Common myeloid progenitor, CD34-positive (primary cell): Measurements from ENCODE around the gene GANAB.

Experiments
- CTCF ChIA-PET: fragments of 350-600 bp; sonication (Branson Sonifier 250); formaldehyde crosslinking; loops from one replicate; lab custom pipeline; 2021; ENCODE audit warnings: antibody characterized with exemption; lab: Charles Lee
- POLR2A ChIA-PET: fragments of 350-600 bp; sonication (Branson Sonifier 250); formaldehyde crosslinking; loops from one replicate; lab custom pipeline; 2021; ENCODE audit warnings: antibody characterized with exemption; lab: Charles Lee
- DNase-seq, 3 donors: peaks; one replicate each; pipeline versions ENCODE4 v3.0.0 to v3.0.0-alpha.2; 2013
- H3K27ac ChIP-seq, 2 experiments: 1 replicate in 1 of 2; 2 replicates in 1 of 2; pipeline ENCODE4 v1.7.0; 2013; ENCODE audit warnings: inconsistent platforms in 2 of 2, low read length in 2 of 2, mild to moderate bottlenecking in 2 of 2, low read depth in 1 of 2, moderate library complexity in 1 of 2; ENCODE audit not compliant: severe bottlenecking in 2 of 2, insufficient read depth in 1 of 2, poor library complexity in 1 of 2
- H3K27me3 ChIP-seq, 5 experiments: replicated peaks in 2 of 5; 1 replicate in 3 of 5; 2 replicates in 2 of 5; pipeline versions ENCODE4 v1.6.1 to v1.7.0; 2013; ENCODE audit warnings: low read length in 4 of 5, mild to moderate bottlenecking in 2 of 5, moderate library complexity in 2 of 5, inconsistent platforms in 1 of 5; ENCODE audit not compliant: insufficient read depth in 5 of 5, control insufficient read depth in 4 of 5
- H3K36me3 ChIP-seq, 4 experiments: 1 replicate in 2 of 4; 2 replicates in 2 of 4; pipeline versions ENCODE4 v1.6.1 to v1.7.0; 2013; ENCODE audit warnings: low read length in 3 of 4, control low read depth in 1 of 4, mild to moderate bottlenecking in 1 of 4; ENCODE audit not compliant: control insufficient read depth in 4 of 4, insufficient read depth in 4 of 4
- H3K4me1 ChIP-seq, 4 experiments: 1 replicate in 3 of 4; 2 replicates in 1 of 4; pipeline versions ENCODE4 v1.6.1 to v1.7.1; 2013; ENCODE audit warnings: low read length in 3 of 4, mild to moderate bottlenecking in 3 of 4, control low read depth in 1 of 4, inconsistent platforms in 1 of 4, moderate library complexity in 1 of 4; ENCODE audit not compliant: control insufficient read depth in 4 of 4, insufficient read depth in 4 of 4; ENCODE audit errors: control extremely low read depth in 1 of 4
- H3K4me3 ChIP-seq, 7 experiments: 1 replicate in 4 of 7; 2 replicates in 3 of 7; pipeline versions ENCODE4 v1.5.1 to v1.7.0; 2013; ENCODE audit warnings: mild to moderate bottlenecking in 7 of 7, low read length in 6 of 7, moderate library complexity in 6 of 7, inconsistent platforms in 2 of 7, low read depth in 2 of 7, control low read depth in 1 of 7; ENCODE audit not compliant: insufficient read depth in 4 of 7, control insufficient read depth in 1 of 7; ENCODE audit errors: extremely low read depth in 1 of 7
- H3K9me3 ChIP-seq, 5 experiments: 1 replicate in 4 of 5; 2 replicates in 1 of 5; pipeline versions ENCODE4 v1.6.1 to v1.7.1; 2013; ENCODE audit warnings: low read length in 4 of 5, mild to moderate bottlenecking in 2 of 5, inconsistent platforms in 1 of 5, low read depth in 1 of 5, moderate library complexity in 1 of 5; ENCODE audit not compliant: control insufficient read depth in 4 of 5, insufficient read depth in 2 of 5; ENCODE audit errors: control extremely low read depth in 1 of 5
- WGBS: methylation state at CpG from one replicate; pipeline ENCODE4 v1.1.5; 2013; ENCODE audit not compliant: insufficient coverage; 5-methylcytosine and 5-hydroxymethylcytosine counted together

GANAB gene

DNA sequence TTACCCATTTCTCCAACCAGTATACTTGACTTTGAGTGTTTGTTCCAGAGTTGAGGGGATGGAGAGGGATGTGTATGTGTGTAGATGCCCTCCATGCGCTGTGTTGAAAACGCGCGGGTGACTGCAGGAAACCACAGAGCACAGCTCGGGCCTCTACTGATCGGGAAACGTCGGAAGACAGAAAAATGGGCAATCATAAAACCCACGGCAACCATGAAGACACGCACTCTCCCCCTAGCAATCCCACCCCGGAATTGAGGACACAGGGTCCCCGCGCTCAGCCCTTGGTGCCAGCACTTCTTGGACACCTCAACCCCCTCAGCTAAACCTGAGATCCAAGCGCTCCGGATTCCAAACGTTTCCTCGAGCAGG lies 24.8 kb upstream of the GANAB start:
- WGBS, result 0% methylated on average over 14 of the region's 17 CpGs
- ChIA-PET POLR2A (interaction anchor here (0.9 to 2.6 kb wide), 8 partner anchors 10 to 185 kb away, joined by 3 to 20 read pairs (median 6); partner anchors contain the start of genes GANAB, INTS5, TTC9C and TUT1), CTCF (interaction anchor here (0.8 to 9.4 kb wide), 9 partner anchors 10 to 79 kb away, joined by 3 to 33 read pairs (median 4); partner anchors contain the start of genes GANAB and TUT1)
- peak overlapping the region; percentile 82 to 100 (median 94) for H3K4me3 ChIP-seq
- peaks cover under 1 to 55% (median 37%) of the 10 kb centered on the region in 4 experiments for H3K4me1 ChIP-seq
- peak in 2 of 3 donors; percentile 72 to 79 for DNase-seq
- H3K27me3 ChIP-seq, result no peaks in the 10 kb centered on the region
- no peaks in the 10 kb centered on the region for H3K9me3 ChIP-seq
- peak overlapping the region; percentile 84 to 89 for H3K27ac ChIP-seq
- peaks cover 2 to 38% (median 17%) of the 10 kb centered on the region in 4 experiments for H3K36me3 ChIP-seq

GRCh38 chr11:62669420-62670161 lies 23.2 kb upstream of the GANAB start:
- ChIA-PET CTCF (interaction anchor here (0.8 to 9.4 kb wide), 5 partner anchors 11 to 57 kb away, joined by 3 to 33 read pairs (median 9); partner anchors contain the start of genes EML3, GANAB, ROM1 and UBXN1), POLR2A (interaction anchor here (2.3 to 2.5 kb wide), 2 partner anchors 17 to 23 kb away, joined by 7 to 16 read pairs; partner anchors contain the start of genes GANAB and INTS5)
- WGBS, result 100% methylated on average over 3 of the region's 4 CpGs
- Histone ChIP-seq H3K9me3 (no peaks in the 10 kb centered on the region), H3K27me3 (no peaks in the 10 kb centered on the region), H3K4me3 (peak overlapping the region in 1 of 7 experiments; percentile 34), H3K27ac (peak overlapping the region in 1 of 2 experiments; percentile 59), H3K4me1 (peaks cover 4 to 63% (median 45%) of the 10 kb centered on the region in 4 experiments), H3K36me3 (peaks cover 0 to 39% (median 14%) of the 10 kb centered on the region in 4 experiments)
- DNase-seq, result no peak

GRCh38 chr11:62667460-62667859 lies 21.0 kb upstream of the GANAB start:
- Histone ChIP-seq H3K4me3 (peak overlapping the region in 1 of 7 experiments; percentile 96), H3K27ac (peak overlapping the region in 1 of 2 experiments; percentile 9), H3K36me3 (peaks cover 0 to 36% (median 14%) of the 10 kb centered on the region in 4 experiments), H3K4me1 (peaks cover 4 to 55% (median 44%) of the 10 kb centered on the region in 4 experiments), H3K27me3 (no peaks in the 10 kb centered on the region), H3K9me3 (no peaks in the 10 kb centered on the region)
- POLR2A ChIA-PET, result interaction anchor here (0.8 to 1.0 kb wide), 2 partner anchors 76 to 124 kb away, joined by 3 read pairs; partner anchors contain the start of gene TUT1
- CTCF ChIA-PET, result interaction anchor here (1.0 to 9.4 kb wide), 9 partner anchors 8 to 74 kb away, joined by 3 to 33 read pairs (median 13); partner anchors contain the start of genes GANAB, TUT1 and UBXN1
- WGBS, result no CpG with 5 or more reads among the region's 2 CpGs
- DNase-seq, result no peak

DNA sequence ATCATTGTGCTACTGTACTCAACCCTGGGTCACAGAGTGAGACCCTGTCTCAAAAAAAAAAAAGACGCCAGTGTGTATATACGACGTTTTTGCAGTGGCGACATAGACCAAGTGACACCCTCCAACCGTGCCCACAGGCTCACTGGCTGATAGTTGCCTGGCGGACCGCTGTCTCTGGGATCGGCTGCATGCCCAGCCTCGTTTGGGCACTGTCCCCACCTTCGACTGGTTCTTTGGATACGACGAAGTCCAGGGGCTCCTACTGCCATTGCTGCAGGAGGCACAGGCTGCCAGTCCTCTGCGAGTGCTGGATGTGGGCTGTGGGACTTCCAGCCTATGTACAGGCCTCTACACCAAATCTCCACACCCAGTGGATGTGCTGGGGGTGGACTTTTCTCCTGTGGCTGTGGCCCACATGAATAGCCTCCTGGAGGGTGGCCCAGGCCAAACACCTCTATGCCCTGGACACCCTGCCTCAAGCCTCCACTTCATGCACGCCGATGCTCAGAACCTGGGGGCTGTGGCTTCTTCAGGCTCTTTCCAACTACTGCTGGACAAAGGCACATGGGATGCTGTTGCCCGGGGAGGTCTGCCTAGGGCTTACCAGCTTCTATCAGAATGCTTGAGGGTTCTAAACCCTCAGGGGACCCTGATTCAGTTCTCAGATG lies 20.0 kb upstream of the GANAB start:
- no peak for DNase-seq
- Histone ChIP-seq H3K4me1 (peaks cover 4 to 51% (median 38%) of the 10 kb centered on the region in 4 experiments), H3K27ac (peak overlapping the region; percentile 66 to 87), H3K27me3 (no peaks in the 10 kb centered on the region), H3K9me3 (no peaks in the 10 kb centered on the region), H3K4me3 (peak overlapping the region in 6 of 7 experiments; percentile 91 to 99 (median 95)), H3K36me3 (peaks cover 0 to 41% (median 16%) of the 10 kb centered on the region in 4 experiments)
- WGBS, result 77% methylated on average over 11 of the region's 16 CpGs
- POLR2A ChIA-PET, result interaction anchor here (0.6 to 2.3 kb wide), 9 partner anchors 8 to 175 kb away, joined by 3 to 33 read pairs (median 9); partner anchors contain the start of genes INTS5 and TUT1
- CTCF ChIA-PET, result interaction anchor here (0.6 to 9.4 kb wide), 8 partner anchors 9 to 73 kb away, joined by 3 to 33 read pairs (median 16); partner anchors contain the start of genes GANAB, TUT1 and UBXN1

DNA sequence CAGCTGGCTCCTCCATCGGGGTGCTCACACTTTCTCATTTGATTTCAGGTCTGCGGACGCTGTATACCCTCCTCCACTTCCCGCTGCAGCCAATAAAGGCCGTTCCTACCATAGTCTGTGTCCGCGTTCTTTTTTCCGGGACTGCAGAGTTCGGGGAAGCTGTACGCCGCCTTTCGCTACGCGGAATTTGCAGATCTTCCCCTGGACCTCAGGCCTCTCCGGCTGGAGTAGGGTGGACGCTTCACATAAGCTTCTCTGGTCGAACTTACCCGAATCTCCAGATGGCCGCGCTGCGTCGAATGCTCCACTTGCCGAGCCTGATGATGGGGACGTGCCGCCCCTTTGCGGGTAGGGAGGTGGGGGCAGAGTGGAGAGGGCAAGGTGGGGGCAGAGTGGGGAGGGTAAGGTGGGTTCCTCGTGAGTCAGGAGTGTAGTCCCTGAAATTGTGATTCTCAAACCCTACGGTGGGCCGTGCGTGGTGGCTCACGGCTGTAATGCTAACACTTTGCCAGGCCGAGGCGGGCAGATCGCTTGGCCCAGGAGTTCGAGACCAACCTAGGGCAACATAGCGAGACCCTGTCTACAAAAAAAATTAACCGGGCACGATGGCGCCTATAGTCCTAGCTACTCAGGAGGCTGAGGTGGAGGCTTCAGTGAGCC lies 19.3 kb upstream of the GANAB start:
- H3K27ac ChIP-seq, result peak overlapping the region; percentile 66 to 87
- H3K9me3 ChIP-seq, result no peaks in the 10 kb centered on the region
- WGBS, result 13% methylated on average over 39 of the region's 39 CpGs
- ChIA-PET POLR2A (interaction anchor here (0.6 to 2.3 kb wide), 18 partner anchors 9 to 190 kb away, joined by 3 to 33 read pairs (median 6); partner anchors contain the start of genes B3GAT3, EML3, GANAB and INTS5), CTCF (interaction anchor here (1.0 to 9.4 kb wide), 9 partner anchors 10 to 72 kb away, joined by 3 to 33 read pairs (median 6); partner anchors contain the start of genes GANAB and UBXN1)
- peaks cover 4 to 44% (median 32%) of the 10 kb centered on the region in 4 experiments for H3K4me1 ChIP-seq
- peak; percentile 60 to 84 (median 78) for DNase-seq
- peaks cover 0 to 42% (median 17%) of the 10 kb centered on the region in 4 experiments for H3K36me3 ChIP-seq
- no peaks in the 10 kb centered on the region for H3K27me3 ChIP-seq
- H3K4me3 ChIP-seq, result peak overlapping the region; percentile 79 to 99 (median 94)
